WTC11 (cell line): ENCODE results near the gene EPHA2. TPM values are rescaled to one million over a fixed set of nuclear protein-coding genes. Genes with fewer than 3 reads are reported as not detected.
"Not testable (repeated sequence)": the region's sequence is repeated elsewhere in the genome, so short reads cannot be mapped to it uniquely, and the experiment has no call there.

Source experiments
- ATAC-seq: fragments of 200-7000 bp; cut with Tn5 transposase; 2 replicates; pipeline ENCODE4 v1.10.0; 2021; ENCODE audit warnings: mild to moderate bottlenecking, moderate library complexity
- CTCF ChIA-PET: fragments of 300-600 bp; sonication (Branson Sonifier 250); formaldehyde crosslinking; loops from one replicate; lab custom pipeline; 2021; ENCODE audit warnings: antibody characterized with exemption; lab: Charles Lee
- POLR2A ChIA-PET: fragments of 350-600 bp; sonication (Branson Sonifier 250); formaldehyde crosslinking; loops from one replicate; lab custom pipeline; 2021; ENCODE audit warnings: antibody characterized with exemption; lab: Charles Lee
- DNase-seq: peaks from one replicate; pipeline ENCODE4 v3.0.0; 2021; ENCODE audit warnings: low spot score
- H3K27ac Mint-ChIP-seq: 2 replicates; pipeline ENCODE4 v1.8.0; 2021; ENCODE audit warnings: mixed read lengths
- H3K27me3 Mint-ChIP-seq: 2 replicates; pipeline ENCODE4 v1.8.0; 2021; ENCODE audit warnings: low read depth, mild to moderate bottlenecking, moderate library complexity, mixed read lengths
- H3K36me3 Mint-ChIP-seq: 2 replicates; pipeline ENCODE4 v1.8.0; 2021; ENCODE audit warnings: mixed read lengths
- H3K4me1 Mint-ChIP-seq: 2 replicates; pipeline ENCODE4 v1.8.0; 2022; ENCODE audit warnings: mixed read lengths
- H3K4me3 Mint-ChIP-seq: 2 replicates; pipeline ENCODE4 v1.8.0; 2021; ENCODE audit warnings: mild to moderate bottlenecking, moderate library complexity, mixed read lengths
- H3K9me3 Mint-ChIP-seq: 2 replicates; pipeline ENCODE4 v1.8.0; 2021; ENCODE audit warnings: mixed read lengths
- CBFB ChIP-seq: sonication (generic); formaldehyde crosslinking; IDR thresholded peaks from 2 replicates; pipeline ENCODE4 v1.8.1; 2022; ENCODE audit warnings: mild to moderate bottlenecking, low read depth, missing genetic modification reagents
- CREB1 ChIP-seq: sonication (generic); formaldehyde crosslinking; IDR thresholded peaks from 2 replicates; pipeline ENCODE4 v1.8.0; 2023; ENCODE audit warnings: mild to moderate bottlenecking, missing genetic modification reagents
- CREM ChIP-seq: sonication (generic); formaldehyde crosslinking; IDR thresholded peaks from 2 replicates; pipeline ENCODE4 v1.8.1; 2022; ENCODE audit warnings: mild to moderate bottlenecking, missing genetic modification reagents, moderate library complexity
- E2F1 ChIP-seq: sonication (generic); formaldehyde crosslinking; IDR thresholded peaks from 2 replicates; pipeline ENCODE4 v1.8.0; 2022; ENCODE audit warnings: mild to moderate bottlenecking, missing genetic modification reagents
- FOXP1 ChIP-seq: sonication (generic); formaldehyde crosslinking; IDR thresholded peaks from 2 replicates; pipeline ENCODE4 v1.8.0; 2022; ENCODE audit warnings: missing genetic modification reagents, mild to moderate bottlenecking, moderate library complexity, borderline replicate concordance
- HMGXB4 ChIP-seq: sonication (generic); formaldehyde crosslinking; IDR thresholded peaks from 2 replicates; pipeline ENCODE4 v1.8.1; 2023; ENCODE audit warnings: mild to moderate bottlenecking, moderate library complexity, missing genetic modification reagents
- NFATC4 ChIP-seq: fragments of 250-450 bp; sonication (Bioruptor Pico); IDR thresholded peaks from 2 replicates; pipeline ENCODE4 v1.9.0; 2021; ENCODE audit warnings: mild to moderate bottlenecking
- NR1H2 ChIP-seq: sonication (generic); formaldehyde crosslinking; IDR thresholded peaks from 2 replicates; pipeline ENCODE4 v1.9.0; 2021; ENCODE audit warnings: mild to moderate bottlenecking, moderate library complexity, missing genetic modification reagents
- PRDM15 ChIP-seq: sonication (generic); formaldehyde crosslinking; IDR thresholded peaks from 2 replicates; pipeline ENCODE4 v1.8.0; 2022; ENCODE audit warnings: missing genetic modification reagents
- SMAD3 ChIP-seq: sonication (generic); formaldehyde crosslinking; IDR thresholded peaks from 2 replicates; pipeline ENCODE4 v1.8.0; 2022; ENCODE audit warnings: missing genetic modification reagents, mild to moderate bottlenecking, borderline replicate concordance
- SP1 ChIP-seq: sonication (generic); formaldehyde crosslinking; conservative IDR thresholded peaks from 2 replicates; pipeline ENCODE4 v1.8.1; 2022; ENCODE audit warnings: missing genetic modification reagents
- ZBTB43 ChIP-seq: sonication (generic); formaldehyde crosslinking; IDR thresholded peaks from 2 replicates; pipeline ENCODE4 v1.8.1; 2023; ENCODE audit warnings: mild to moderate bottlenecking, missing genetic modification reagents
- ZNF232 ChIP-seq: sonication (generic); formaldehyde crosslinking; IDR thresholded peaks from 2 replicates; pipeline ENCODE4 v1.8.0; 2022; ENCODE audit warnings: mild to moderate bottlenecking, missing genetic modification reagents
- ZNF317 ChIP-seq: sonication (generic); formaldehyde crosslinking; IDR thresholded peaks from 2 replicates; pipeline ENCODE4 v1.8.1; 2023; ENCODE audit warnings: low read depth, mild to moderate bottlenecking, moderate library complexity, missing genetic modification reagents, borderline replicate concordance
- total RNA-seq: library from RNA; stranded (reverse); gene quantifications from 3 replicates; pipeline ENCODE4 v1.2.3, GENCODE V29; 2021

Gene EPHA2
- total RNA-seq, 1 experiment from 2014 or later: 44.4 TPM

- TF ChIP-seq PRDM15 (CRISPR knock-in tag) (no peak), FOXP1 (CRISPR knock-in tag) (no peak), NR1H2 (CRISPR knock-in tag) (no peak), ZNF317 (CRISPR knock-in tag) (no peak), E2F1 (CRISPR knock-in tag) (no peak), ZNF232 (CRISPR knock-in tag) (no peak), CBFB (no peak)
Measured at GRCh38 chr1:16109571-16109970, 46.3 kb downstream of the EPHA2 start (continued).

GRCh38 chr1:16107039-16107438 lies 48.8 kb downstream of the EPHA2 start:
- Mint-ChIP-seq H3K27me3 (peaks cover 27% of the 10 kb centered on the region), H3K36me3 (peaks cover 24% of the 10 kb centered on the region), H3K9me3 (peaks cover 45% of the 10 kb centered on the region)
- POLR2A ChIA-PET, H3K4me3 Mint-ChIP-seq, ATAC-seq, CTCF ChIA-PET, DNase-seq, H3K27ac Mint-ChIP-seq, H3K4me1 Mint-ChIP-seq: not testable (repeated sequence)

GRCh38 chr1:16101623-16102022 lies 54.2 kb downstream of the EPHA2 start:
- Mint-ChIP-seq H3K27me3 (peaks cover 22% of the 10 kb centered on the region), H3K36me3 (peaks cover 14% of the 10 kb centered on the region), H3K4me3 (no peak overlapping the region)
- POLR2A ChIA-PET: no interaction called here
- no peak for TF ChIP-seq CREB1 (CRISPR knock-in tag)
- no peak for TF ChIP-seq ZBTB43
- no peak for TF ChIP-seq SMAD3 (CRISPR knock-in tag)
- TF ChIP-seq FOXP1 (CRISPR knock-in tag): no peak
- TF ChIP-seq HMGXB4 (CRISPR knock-in tag): no peak
- no peak for TF ChIP-seq NFATC4 (CRISPR knock-in tag)
- no peak for TF ChIP-seq CREM (CRISPR knock-in tag)
- no peak for TF ChIP-seq SP1 (CRISPR knock-in tag)
- TF ChIP-seq, all 79 proteins: peak for 0
- ATAC-seq: no peak
- H3K27ac Mint-ChIP-seq: no peak overlapping the region
- CTCF ChIA-PET: interaction anchor here (0.5 kb wide), 1 partner anchor 809 kb away, joined by 5 read pairs; no protein-coding TSS in a partner anchor
- H3K9me3 Mint-ChIP-seq: peaks cover 31% of the 10 kb centered on the region
- H3K4me1 Mint-ChIP-seq: peaks cover 6% of the 10 kb centered on the region
- no peak for DNase-seq
